ENCODE results near the gene NEK6.

DNA sequence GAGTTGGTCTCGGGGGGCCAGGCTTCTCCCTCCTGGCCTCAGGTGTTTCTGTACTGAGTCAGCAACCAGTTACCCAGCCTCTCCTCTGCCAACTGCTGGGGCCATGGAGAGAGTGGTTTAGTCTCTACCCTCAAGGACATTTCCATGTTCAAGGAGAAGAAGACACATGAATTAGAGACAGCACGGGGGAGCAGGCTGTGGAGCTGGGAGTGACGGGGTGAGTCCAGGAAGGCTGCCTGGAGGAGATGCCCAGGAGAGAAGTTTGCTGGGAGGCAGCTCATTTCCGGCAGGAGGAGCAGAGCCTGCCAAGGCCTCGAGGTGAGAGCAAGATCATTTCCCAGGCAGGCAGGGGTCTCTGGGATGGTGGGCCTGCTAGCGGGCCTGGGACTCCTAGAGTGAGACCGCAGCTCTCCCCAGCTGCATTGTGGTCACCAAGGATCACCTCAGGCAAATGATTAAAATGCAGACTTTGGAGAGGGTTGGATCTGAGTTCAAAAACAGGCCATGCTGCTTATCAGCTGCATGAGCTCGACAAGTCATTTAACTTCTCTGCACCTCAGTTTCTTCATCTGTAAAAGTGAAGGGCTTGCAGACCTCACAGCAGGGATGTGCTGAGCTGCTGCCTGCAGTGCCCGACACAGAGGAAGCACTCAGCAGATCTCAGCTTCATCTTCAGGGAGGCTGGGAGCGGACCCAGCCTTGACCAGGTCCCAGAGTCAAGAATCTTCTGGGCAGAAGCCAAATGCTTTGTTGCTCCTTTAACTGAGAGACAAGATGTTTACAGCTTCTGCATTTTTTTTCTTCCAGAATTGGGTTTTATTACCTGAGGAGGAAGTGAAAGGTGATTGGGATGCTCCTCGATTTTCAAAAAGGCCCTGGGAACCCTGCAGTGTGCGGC, 35.2 kb downstream of the NEK6 start:
- TF ChIP-seq, protein P1, sequence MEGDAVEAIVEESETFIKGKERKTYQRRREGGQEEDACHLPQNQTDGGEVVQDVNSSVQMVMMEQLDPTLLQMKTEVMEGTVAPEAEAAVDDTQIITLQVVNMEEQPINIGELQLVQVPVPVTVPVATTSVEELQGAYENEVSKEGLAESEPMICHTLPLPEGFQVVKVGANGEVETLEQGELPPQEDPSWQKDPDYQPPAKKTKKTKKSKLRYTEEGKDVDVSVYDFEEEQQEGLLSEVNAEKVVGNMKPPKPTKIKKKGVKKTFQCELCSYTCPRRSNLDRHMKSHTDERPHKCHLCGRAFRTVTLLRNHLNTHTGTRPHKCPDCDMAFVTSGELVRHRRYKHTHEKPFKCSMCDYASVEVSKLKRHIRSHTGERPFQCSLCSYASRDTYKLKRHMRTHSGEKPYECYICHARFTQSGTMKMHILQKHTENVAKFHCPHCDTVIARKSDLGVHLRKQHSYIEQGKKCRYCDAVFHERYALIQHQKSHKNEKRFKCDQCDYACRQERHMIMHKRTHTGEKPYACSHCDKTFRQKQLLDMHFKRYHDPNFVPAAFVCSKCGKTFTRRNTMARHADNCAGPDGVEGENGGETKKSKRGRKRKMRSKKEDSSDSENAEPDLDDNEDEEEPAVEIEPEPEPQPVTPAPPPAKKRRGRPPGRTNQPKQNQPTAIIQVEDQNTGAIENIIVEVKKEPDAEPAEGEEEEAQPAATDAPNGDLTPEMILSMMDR (IDR thresholded peaks at IDR 0.05 in 2 of 3, conservative IDR thresholded peaks at IDR 0.05 in 1 of 3; ENCODE audit: control insufficient read depth in 2 of 3, extremely low read depth in 1 of 3, insufficient read depth in 1 of 3, low read depth in 3 of 3, low read length in 3 of 3) = no peak
- TF ChIP-seq CHD2 (IDR thresholded peaks at IDR 0.05; ENCODE audit: borderline replicate concordance, low read depth, low read length) = no peak
- TF ChIP-seq EZH2 (IDR thresholded peaks at IDR 0.05; ENCODE audit: borderline replicate concordance, control insufficient read depth, low read depth, low read length) = no peak
- TF ChIP-seq, protein P2, sequence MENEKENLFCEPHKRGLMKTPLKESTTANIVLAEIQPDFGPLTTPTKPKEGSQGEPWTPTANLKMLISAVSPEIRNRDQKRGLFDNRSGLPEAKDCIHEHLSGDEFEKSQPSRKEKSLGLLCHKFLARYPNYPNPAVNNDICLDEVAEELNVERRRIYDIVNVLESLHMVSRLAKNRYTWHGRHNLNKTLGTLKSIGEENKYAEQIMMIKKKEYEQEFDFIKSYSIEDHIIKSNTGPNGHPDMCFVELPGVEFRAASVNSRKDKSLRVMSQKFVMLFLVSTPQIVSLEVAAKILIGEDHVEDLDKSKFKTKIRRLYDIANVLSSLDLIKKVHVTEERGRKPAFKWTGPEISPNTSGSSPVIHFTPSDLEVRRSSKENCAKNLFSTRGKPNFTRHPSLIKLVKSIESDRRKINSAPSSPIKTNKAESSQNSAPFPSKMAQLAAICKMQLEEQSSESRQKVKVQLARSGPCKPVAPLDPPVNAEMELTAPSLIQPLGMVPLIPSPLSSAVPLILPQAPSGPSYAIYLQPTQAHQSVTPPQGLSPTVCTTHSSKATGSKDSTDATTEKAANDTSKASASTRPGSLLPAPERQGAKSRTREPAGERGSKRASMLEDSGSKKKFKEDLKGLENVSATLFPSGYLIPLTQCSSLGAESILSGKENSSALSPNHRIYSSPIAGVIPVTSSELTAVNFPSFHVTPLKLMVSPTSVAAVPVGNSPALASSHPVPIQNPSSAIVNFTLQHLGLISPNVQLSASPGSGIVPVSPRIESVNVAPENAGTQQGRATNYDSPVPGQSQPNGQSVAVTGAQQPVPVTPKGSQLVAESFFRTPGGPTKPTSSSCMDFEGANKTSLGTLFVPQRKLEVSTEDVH (IDR thresholded peaks at IDR 0.05; ENCODE audit: low read depth, partially characterized antibody) = no peak
- no peak for TF ChIP-seq ATF3 (IDR thresholded peaks at IDR 0.05; ENCODE audit: borderline replicate concordance, extremely low read depth, low read depth, low read length)
- TF ChIP-seq GABPA (IDR thresholded peaks at IDR 0.05; ENCODE audit: low read depth) = no peak
- no peak for TF ChIP-seq BHLHE40 (IDR thresholded peaks at IDR 0.05; ENCODE audit: borderline replicate concordance in 1 of 2, low read depth in 2 of 2, low read length in 1 of 2)
- no peak; the same call in 1 of the 2 replicates for TF ChIP-seq POLR2AphosphoS5 (IDR thresholded peaks at IDR 0.05; ENCODE audit: low read length)
- no peak for TF ChIP-seq RAD21 (IDR thresholded peaks at IDR 0.05; ENCODE audit: insufficient read depth, low read depth, low read length)

Measured in GM12878 (cell line).